ENCODE measurements around the gene MARVELD2. TPM values are rescaled to one million over a fixed set of nuclear protein-coding genes. Genes with fewer than 3 reads are reported as not detected.

The MARVELD2 gene
- total and polyA plus RNA-seq, 2 of the 13 experiments (the other 11 are each of a cell fraction or from before 2014, with no cell fraction given) = 11.1 to 15.4 TPM

DNA sequence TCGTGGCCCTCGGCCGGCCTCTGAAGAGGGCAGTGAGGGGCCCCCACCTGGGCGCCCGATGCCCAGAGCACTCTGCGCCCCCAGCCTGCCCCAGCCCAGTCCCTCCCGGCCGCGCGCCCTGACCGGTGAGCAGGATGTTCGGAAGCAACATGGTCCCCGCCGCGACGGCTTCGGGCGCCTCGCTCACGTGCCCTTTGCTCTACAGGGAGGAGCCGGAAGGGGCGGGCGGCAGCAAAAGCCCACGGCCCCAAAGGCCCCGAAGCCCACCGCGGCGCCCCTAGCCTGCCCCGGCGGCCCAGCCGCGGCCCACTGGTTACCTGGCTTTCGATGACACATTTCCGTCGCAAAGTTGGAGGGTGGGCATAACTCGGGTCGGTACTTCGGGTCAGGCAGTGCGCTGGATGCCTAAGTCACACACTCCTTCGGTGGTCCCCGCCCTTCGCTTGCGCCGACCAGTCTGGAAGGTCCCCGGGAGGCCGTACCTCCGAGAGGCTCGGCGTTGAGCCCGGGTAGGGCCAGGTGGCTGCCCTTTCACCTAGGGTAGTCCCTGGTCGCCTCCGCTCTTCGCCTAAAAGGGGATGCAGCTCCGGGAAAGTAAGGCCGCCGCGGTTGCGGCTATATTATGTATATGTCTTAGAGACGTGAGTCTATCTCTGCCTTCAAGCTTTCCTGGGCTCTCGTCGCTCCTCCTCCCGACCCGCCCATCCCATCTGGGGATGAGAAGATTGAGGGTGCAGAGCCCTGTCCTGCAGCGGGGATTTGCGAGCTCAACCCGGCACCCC, 45.4 kb upstream of the MARVELD2 start, which contains the start of the genes AK6, RAD17 and TAF9 (continued):
- TF ChIP-seq HDAC6 (IDR thresholded peaks at IDR 0.05; ENCODE audit: low read depth, low read length) (no peak; the same call in 1 of the 2 replicates), PLRG1 (conservative IDR thresholded peaks at IDR 0.05) (no peak), EEA1 (CRISPR knock-in tag; IDR thresholded peaks at IDR 0.05; ENCODE audit: borderline replicate concordance) (peak; percentile 60; the same call in 1 of the 2 replicates), PRMT3 (CRISPR knock-in tag; IDR thresholded peaks at IDR 0.05; ENCODE audit: borderline replicate concordance, low read depth) (no peak; the same call in 1 of the 2 replicates), ARNT2 (CRISPR knock-in tag; IDR thresholded peaks at IDR 0.05; ENCODE audit: low read depth) (peak; percentile 81), SRY (CRISPR knock-in tag; IDR thresholded peaks at IDR 0.05) (peak; percentile 75; the same call in 1 of the 2 replicates), GATA4 (IDR thresholded peaks at IDR 0.05; ENCODE audit: borderline replicate concordance, low read depth) (peak; percentile 37; the same call in 1 of the 2 replicates), ZNF382 (CRISPR knock-in tag; IDR thresholded peaks at IDR 0.05; ENCODE audit: borderline replicate concordance) (no peak), PITX1 (CRISPR knock-in tag; IDR thresholded peaks at IDR 0.05) (no peak), ZNF782 (CRISPR knock-in tag; IDR thresholded peaks at IDR 0.05; ENCODE audit: borderline replicate concordance) (peak; percentile 32; the same call in 1 of the 2 replicates), ZNF543 (CRISPR knock-in tag; IDR thresholded peaks at IDR 0.05) (peak; percentile 72; the same call in 1 of the 2 replicates), ZSCAN31 (CRISPR knock-in tag; IDR thresholded peaks at IDR 0.05; ENCODE audit: low read depth) (peak; percentile 96), ZNF720 (CRISPR knock-in tag; IDR thresholded peaks at IDR 0.05) (no peak)
- TF ChIP-seq, protein P1, sequence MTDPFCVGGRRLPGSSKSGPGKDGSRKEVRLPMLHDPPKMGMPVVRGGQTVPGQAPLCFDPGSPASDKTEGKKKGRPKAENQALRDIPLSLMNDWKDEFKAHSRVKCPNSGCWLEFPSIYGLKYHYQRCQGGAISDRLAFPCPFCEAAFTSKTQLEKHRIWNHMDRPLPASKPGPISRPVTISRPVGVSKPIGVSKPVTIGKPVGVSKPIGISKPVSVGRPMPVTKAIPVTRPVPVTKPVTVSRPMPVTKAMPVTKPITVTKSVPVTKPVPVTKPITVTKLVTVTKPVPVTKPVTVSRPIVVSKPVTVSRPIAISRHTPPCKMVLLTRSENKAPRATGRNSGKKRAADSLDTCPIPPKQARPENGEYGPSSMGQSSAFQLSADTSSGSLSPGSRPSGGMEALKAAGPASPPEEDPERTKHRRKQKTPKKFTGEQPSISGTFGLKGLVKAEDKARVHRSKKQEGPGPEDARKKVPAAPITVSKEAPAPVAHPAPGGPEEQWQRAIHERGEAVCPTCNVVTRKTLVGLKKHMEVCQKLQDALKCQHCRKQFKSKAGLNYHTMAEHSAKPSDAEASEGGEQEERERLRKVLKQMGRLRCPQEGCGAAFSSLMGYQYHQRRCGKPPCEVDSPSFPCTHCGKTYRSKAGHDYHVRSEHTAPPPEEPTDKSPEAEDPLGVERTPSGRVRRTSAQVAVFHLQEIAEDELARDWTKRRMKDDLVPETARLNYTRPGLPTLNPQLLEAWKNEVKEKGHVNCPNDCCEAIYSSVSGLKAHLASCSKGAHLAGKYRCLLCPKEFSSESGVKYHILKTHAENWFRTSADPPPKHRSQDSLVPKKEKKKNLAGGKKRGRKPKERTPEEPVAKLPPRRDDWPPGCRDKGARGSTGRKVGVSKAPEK (CRISPR knock-in tag; IDR thresholded peaks at IDR 0.05; ENCODE audit: borderline replicate concordance) = no peak
- TF ChIP-seq, protein P2, sequence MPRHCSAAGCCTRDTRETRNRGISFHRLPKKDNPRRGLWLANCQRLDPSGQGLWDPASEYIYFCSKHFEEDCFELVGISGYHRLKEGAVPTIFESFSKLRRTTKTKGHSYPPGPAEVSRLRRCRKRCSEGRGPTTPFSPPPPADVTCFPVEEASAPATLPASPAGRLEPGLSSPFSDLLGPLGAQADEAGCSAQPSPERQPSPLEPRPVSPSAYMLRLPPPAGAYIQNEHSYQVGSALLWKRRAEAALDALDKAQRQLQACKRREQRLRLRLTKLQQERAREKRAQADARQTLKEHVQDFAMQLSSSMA (CRISPR knock-in tag; IDR thresholded peaks at IDR 0.05) = peak; percentile 39; the same call in 1 of the 2 replicates
- TF ChIP-seq, protein P3, sequence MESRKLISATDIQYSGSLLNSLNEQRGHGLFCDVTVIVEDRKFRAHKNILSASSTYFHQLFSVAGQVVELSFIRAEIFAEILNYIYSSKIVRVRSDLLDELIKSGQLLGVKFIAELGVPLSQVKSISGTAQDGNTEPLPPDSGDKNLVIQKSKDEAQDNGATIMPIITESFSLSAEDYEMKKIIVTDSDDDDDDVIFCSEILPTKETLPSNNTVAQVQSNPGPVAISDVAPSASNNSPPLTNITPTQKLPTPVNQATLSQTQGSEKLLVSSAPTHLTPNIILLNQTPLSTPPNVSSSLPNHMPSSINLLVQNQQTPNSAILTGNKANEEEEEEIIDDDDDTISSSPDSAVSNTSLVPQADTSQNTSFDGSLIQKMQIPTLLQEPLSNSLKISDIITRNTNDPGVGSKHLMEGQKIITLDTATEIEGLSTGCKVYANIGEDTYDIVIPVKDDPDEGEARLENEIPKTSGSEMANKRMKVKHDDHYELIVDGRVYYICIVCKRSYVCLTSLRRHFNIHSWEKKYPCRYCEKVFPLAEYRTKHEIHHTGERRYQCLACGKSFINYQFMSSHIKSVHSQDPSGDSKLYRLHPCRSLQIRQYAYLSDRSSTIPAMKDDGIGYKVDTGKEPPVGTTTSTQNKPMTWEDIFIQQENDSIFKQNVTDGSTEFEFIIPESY (CRISPR knock-in tag; IDR thresholded peaks at IDR 0.05) = peak; percentile 24; the same call in 1 of the 2 replicates
- TF ChIP-seq, protein P4, sequence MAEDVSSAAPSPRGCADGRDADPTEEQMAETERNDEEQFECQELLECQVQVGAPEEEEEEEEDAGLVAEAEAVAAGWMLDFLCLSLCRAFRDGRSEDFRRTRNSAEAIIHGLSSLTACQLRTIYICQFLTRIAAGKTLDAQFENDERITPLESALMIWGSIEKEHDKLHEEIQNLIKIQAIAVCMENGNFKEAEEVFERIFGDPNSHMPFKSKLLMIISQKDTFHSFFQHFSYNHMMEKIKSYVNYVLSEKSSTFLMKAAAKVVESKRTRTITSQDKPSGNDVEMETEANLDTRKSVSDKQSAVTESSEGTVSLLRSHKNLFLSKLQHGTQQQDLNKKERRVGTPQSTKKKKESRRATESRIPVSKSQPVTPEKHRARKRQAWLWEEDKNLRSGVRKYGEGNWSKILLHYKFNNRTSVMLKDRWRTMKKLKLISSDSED (CRISPR knock-in tag; IDR thresholded peaks at IDR 0.05) = no peak
- TF ChIP-seq, protein P5, sequence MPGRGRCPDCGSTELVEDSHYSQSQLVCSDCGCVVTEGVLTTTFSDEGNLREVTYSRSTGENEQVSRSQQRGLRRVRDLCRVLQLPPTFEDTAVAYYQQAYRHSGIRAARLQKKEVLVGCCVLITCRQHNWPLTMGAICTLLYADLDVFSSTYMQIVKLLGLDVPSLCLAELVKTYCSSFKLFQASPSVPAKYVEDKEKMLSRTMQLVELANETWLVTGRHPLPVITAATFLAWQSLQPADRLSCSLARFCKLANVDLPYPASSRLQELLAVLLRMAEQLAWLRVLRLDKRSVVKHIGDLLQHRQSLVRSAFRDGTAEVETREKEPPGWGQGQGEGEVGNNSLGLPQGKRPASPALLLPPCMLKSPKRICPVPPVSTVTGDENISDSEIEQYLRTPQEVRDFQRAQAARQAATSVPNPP (CRISPR knock-in tag; IDR thresholded peaks at IDR 0.05) = no peak
- TF ChIP-seq, protein P6, sequence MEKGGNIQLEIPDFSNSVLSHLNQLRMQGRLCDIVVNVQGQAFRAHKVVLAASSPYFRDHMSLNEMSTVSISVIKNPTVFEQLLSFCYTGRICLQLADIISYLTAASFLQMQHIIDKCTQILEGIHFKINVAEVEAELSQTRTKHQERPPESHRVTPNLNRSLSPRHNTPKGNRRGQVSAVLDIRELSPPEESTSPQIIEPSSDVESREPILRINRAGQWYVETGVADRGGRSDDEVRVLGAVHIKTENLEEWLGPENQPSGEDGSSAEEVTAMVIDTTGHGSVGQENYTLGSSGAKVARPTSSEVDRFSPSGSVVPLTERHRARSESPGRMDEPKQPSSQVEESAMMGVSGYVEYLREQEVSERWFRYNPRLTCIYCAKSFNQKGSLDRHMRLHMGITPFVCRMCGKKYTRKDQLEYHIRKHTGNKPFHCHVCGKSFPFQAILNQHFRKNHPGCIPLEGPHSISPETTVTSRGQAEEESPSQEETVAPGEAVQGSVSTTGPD (CRISPR knock-in tag; IDR thresholded peaks at IDR 0.05) = no peak

Data from HepG2 (cell line).